ENCODE data around the gene ZNF775.

ZNF775 gene

GRCh38 chr7:150369748-150370501, 9.2 kb upstream of the ZNF775 start:
- no peak for FAIRE-seq

GRCh38 chr7:150370612-150371071, 8.5 kb upstream of the ZNF775 start:
- no peak for FAIRE-seq

- FAIRE-seq = no peak
Measured at GRCh38 chr7:150371131-150371995, 7.8 kb upstream of the ZNF775 start.

- FAIRE-seq = no peak
Measured at GRCh38 chr7:150371996-150372270, 7.2 kb upstream of the ZNF775 start.

GRCh38 chr7:150372271-150373048, 6.7 kb upstream of the ZNF775 start:
- FAIRE-seq = no peak

- FAIRE-seq = no peak
Measured at GRCh38 chr7:150373049-150373801, 5.9 kb upstream of the ZNF775 start.

- no peak for FAIRE-seq
Measured at GRCh38 chr7:150374026-150374425, 5.1 kb upstream of the ZNF775 start.

- FAIRE-seq = no peak
Measured at GRCh38 chr7:150374472-150374871, 4.7 kb upstream of the ZNF775 start.

GRCh38 chr7:150375662-150376521, 3.2 kb upstream of the ZNF775 start:
- no peak for FAIRE-seq

GRCh38 chr7:150376560-150376959, 2.6 kb upstream of the ZNF775 start:
- no peak for FAIRE-seq

- FAIRE-seq = no peak
Measured at GRCh38 chr7:150377196-150377595, 1.9 kb upstream of the ZNF775 start.

- FAIRE-seq = no peak
Measured at GRCh38 chr7:150377635-150378034, 1.5 kb upstream of the ZNF775 start.

GRCh38 chr7:150378115-150378852, 846 bp upstream of the ZNF775 start:
- FAIRE-seq = no peak

- no peak for FAIRE-seq
Measured at GRCh38 chr7:150379441-150380379, 580 bp downstream of the ZNF775 start.

GRCh38 chr7:150380463-150380862, 1.3 kb downstream of the ZNF775 start:
- FAIRE-seq = no peak

- no peak for FAIRE-seq
Measured at GRCh38 chr7:150381096-150381495, 2.0 kb downstream of the ZNF775 start.

GRCh38 chr7:150381785-150382122, 2.6 kb downstream of the ZNF775 start:
- no peak for FAIRE-seq

- no peak for FAIRE-seq
Measured at GRCh38 chr7:150382123-150382843, 3.2 kb downstream of the ZNF775 start.

GRCh38 chr7:150382844-150383225, 3.7 kb downstream of the ZNF775 start:
- FAIRE-seq = no peak
